ENCODE measurements around the gene ODF2. TPM values are rescaled to one million over a fixed set of nuclear protein-coding genes. Genes with fewer than 3 reads are reported as not detected.
A peak's percentile ranks its signal among the peaks of the same experiment; 100 is the strongest.
"Not testable (repeated sequence)": the region's sequence is repeated elsewhere in the genome, so short reads cannot be mapped to it uniquely, and the experiment has no call there.

ODF2 gene
- total RNA-seq, 1 donor from 2014 or later, result 15.7 TPM

DNA sequence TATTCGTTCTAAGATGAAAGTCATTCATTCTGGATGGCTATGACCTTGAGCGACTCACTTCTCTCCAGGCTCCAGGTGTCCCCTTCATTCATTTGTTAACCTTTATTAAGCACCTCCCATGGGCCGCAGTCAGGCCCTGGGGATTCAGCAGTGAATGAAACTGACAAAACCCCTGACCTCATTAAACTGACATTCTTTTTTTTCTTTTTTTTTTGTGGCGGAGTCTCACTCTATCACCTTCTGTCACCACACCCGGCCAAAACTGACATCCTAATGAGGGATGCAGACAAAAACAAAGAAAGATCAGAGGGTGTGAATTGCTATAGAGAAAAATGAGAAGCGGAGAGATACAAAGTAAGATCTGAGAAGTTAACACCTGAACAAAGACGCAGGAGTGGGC is 16.5 kb upstream of the ODF2 start:
- Histone ChIP-seq H3K27ac (ENCODE audit: low read depth, low read length) (no peak overlapping the region), H3K4me3 (ENCODE audit: low read length in 3 of 3) (no peak overlapping the region), H3K27me3 (ENCODE audit: control insufficient read depth in 3 of 3, insufficient read depth in 3 of 3, low read length in 3 of 3) (no peaks in the 10 kb centered on the region), H3K36me3 (ENCODE audit: control insufficient read depth in 3 of 3, insufficient read depth in 3 of 3, low read length in 3 of 3) (no peaks in the 10 kb centered on the region), H3K4me1 (ENCODE audit: control insufficient read depth in 3 of 3, insufficient read depth in 3 of 3, low read length in 3 of 3) (peaks cover 4 to 9% (median 8%) of the 10 kb centered on the region in 3 donors), H3K9me3 (ENCODE audit: control insufficient read depth in 3 of 3, low read length in 3 of 3) (no peaks in the 10 kb centered on the region), H3K9ac (ENCODE audit: low read depth in 1 of 3, low read length in 3 of 3) (no peak overlapping the region)

GRCh38 chr9:128442150-128442549 is 13.7 kb upstream of the ODF2 start:
- Histone ChIP-seq H3K27me3 (ENCODE audit: control insufficient read depth in 3 of 3, insufficient read depth in 3 of 3, low read length in 3 of 3) (no peaks in the 10 kb centered on the region), H3K4me3 (ENCODE audit: low read length in 3 of 3) (no peak overlapping the region), H3K36me3 (ENCODE audit: control insufficient read depth in 3 of 3, insufficient read depth in 3 of 3, low read length in 3 of 3) (no peaks in the 10 kb centered on the region), H3K9me3 (ENCODE audit: control insufficient read depth in 3 of 3, low read length in 3 of 3) (no peaks in the 10 kb centered on the region), H3K27ac (ENCODE audit: low read depth, low read length) (no peak overlapping the region), H3K4me1 (ENCODE audit: control insufficient read depth in 3 of 3, insufficient read depth in 3 of 3, low read length in 3 of 3) (peaks cover 4 to 9% (median 8%) of the 10 kb centered on the region in 3 donors), H3K9ac (ENCODE audit: low read depth in 1 of 3, low read length in 3 of 3) (no peak overlapping the region)

DNA sequence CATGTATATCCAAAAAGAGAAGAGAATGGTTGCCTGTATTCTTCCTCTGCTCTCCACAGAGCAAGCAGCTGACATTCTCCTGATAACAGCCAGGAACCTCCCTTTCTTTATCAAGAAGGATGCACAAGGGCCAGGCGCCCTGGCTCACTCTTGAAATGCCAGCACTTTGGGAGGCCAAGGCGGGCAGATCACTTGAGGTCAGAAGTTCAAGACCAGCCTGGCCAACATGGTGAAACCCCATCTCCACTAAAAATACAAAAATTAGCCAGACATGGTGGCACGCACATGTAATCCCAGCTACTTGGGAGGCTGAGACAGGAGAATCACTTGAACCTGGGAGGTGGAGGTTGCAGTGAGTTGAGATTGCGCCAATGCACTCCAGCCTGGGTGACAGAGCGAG is 9.3 kb upstream of the ODF2 start:
- H3K4me3 ChIP-seq (ENCODE audit: low read length in 3 of 3); H3K9ac ChIP-seq (ENCODE audit: low read depth in 1 of 3, low read length in 3 of 3); H3K36me3 ChIP-seq (ENCODE audit: control insufficient read depth in 3 of 3, insufficient read depth in 3 of 3, low read length in 3 of 3); H3K27ac ChIP-seq (ENCODE audit: low read depth, low read length); H3K27me3 ChIP-seq (ENCODE audit: control insufficient read depth in 3 of 3, insufficient read depth in 3 of 3, low read length in 3 of 3); H3K9me3 ChIP-seq (ENCODE audit: control insufficient read depth in 3 of 3, low read length in 3 of 3); H3K4me1 ChIP-seq (ENCODE audit: control insufficient read depth in 3 of 3, insufficient read depth in 3 of 3, low read length in 3 of 3): not testable (repeated sequence)

DNA sequence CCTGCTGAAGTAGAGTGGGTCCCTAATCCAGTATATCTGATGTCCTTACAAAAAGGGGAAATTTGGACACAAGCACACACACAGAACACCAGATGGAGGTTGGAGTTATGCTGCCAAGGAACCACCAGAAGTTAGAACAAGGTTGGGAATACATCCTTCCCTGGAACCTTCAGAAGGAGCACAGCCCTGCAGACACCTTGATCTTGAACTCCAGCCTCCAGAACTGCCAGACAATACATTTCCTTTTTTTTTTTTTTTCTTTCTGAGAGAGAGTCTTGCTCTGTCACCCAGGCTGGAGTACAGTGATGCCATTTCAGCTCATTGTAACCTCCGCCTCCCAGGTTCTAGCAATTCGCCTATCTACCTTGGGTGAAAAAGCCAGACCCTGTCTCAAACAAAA is 7.1 kb upstream of the ODF2 start:
- Histone ChIP-seq H3K36me3 (ENCODE audit: control insufficient read depth in 3 of 3, insufficient read depth in 3 of 3, low read length in 3 of 3) (no peaks in the 10 kb centered on the region), H3K4me3 (ENCODE audit: low read length in 3 of 3) (no peak overlapping the region), H3K27ac (ENCODE audit: low read depth, low read length) (no peak overlapping the region), H3K9me3 (ENCODE audit: control insufficient read depth in 3 of 3, low read length in 3 of 3) (no peaks in the 10 kb centered on the region), H3K27me3 (ENCODE audit: control insufficient read depth in 3 of 3, insufficient read depth in 3 of 3, low read length in 3 of 3) (no peaks in the 10 kb centered on the region), H3K4me1 (ENCODE audit: control insufficient read depth in 3 of 3, insufficient read depth in 3 of 3, low read length in 3 of 3) (no peaks in the 10 kb centered on the region), H3K9ac (ENCODE audit: low read depth in 1 of 3, low read length in 3 of 3) (no peak overlapping the region)

DNA sequence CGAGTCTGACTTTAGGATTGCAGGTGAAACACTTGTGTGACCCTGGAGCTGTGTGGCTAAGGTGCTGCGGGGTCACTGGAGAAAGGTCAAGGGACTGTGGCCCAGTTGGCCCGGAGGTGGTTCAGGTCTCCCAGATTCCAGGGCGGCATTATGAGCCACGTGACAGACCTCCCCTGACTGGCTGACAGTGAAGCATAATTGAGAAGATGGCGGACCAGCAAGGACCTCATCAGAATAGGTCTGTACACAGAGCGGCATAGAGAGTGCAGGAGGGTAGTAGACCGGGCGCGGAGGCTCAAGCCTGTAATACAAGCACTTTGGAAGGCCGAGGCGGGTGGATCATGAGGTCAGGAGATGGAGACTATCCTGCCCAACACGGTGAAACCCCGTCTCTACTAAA is 815 bp upstream of the ODF2 start:
- Histone ChIP-seq H3K27ac (ENCODE audit: low read depth, low read length) (no peak overlapping the region), H3K9me3 (ENCODE audit: control insufficient read depth in 3 of 3, low read length in 3 of 3) (no peaks in the 10 kb centered on the region), H3K9ac (ENCODE audit: low read depth in 1 of 3, low read length in 3 of 3) (no peak overlapping the region), H3K36me3 (ENCODE audit: control insufficient read depth in 3 of 3, insufficient read depth in 3 of 3, low read length in 3 of 3) (peaks cover under 1 to 2% (median 2%) of the 10 kb centered on the region in 3 donors), H3K27me3 (ENCODE audit: control insufficient read depth in 3 of 3, insufficient read depth in 3 of 3, low read length in 3 of 3) (peaks cover 0 to 7% (median 6%) of the 10 kb centered on the region in 3 donors), H3K4me3 (ENCODE audit: low read length in 3 of 3) (no peak overlapping the region), H3K4me1 (ENCODE audit: control insufficient read depth in 3 of 3, insufficient read depth in 3 of 3, low read length in 3 of 3) (peaks cover 7 to 11% (median 8%) of the 10 kb centered on the region in 3 donors)

GRCh38 chr9:128456613-128457061 is 831 bp downstream of the ODF2 start:
- Histone ChIP-seq H3K4me3 (ENCODE audit: low read length in 3 of 3) (peak overlapping the region; percentile 88 to 90 (median 89)), H3K27ac (ENCODE audit: low read depth, low read length) (peak overlapping the region; percentile 75), H3K9ac (ENCODE audit: low read depth in 1 of 3, low read length in 3 of 3) (peak overlapping the region; percentile 75 to 85 (median 79)), H3K27me3 (ENCODE audit: control insufficient read depth in 3 of 3, insufficient read depth in 3 of 3, low read length in 3 of 3) (peaks cover 0 to 7% (median 6%) of the 10 kb centered on the region in 3 donors), H3K9me3 (ENCODE audit: control insufficient read depth in 3 of 3, low read length in 3 of 3) (no peaks in the 10 kb centered on the region), H3K4me1 (ENCODE audit: control insufficient read depth in 3 of 3, insufficient read depth in 3 of 3, low read length in 3 of 3) (peaks cover 7 to 11% (median 8%) of the 10 kb centered on the region in 3 donors), H3K36me3 (ENCODE audit: control insufficient read depth in 3 of 3, insufficient read depth in 3 of 3, low read length in 3 of 3) (peaks cover 12 to 13% (median 13%) of the 10 kb centered on the region in 3 donors)

- peaks cover 0 to 7% (median 6%) of the 10 kb centered on the region in 3 donors for H3K27me3 ChIP-seq (ENCODE audit: control insufficient read depth in 3 of 3, insufficient read depth in 3 of 3, low read length in 3 of 3)
- H3K27ac ChIP-seq (ENCODE audit: low read depth, low read length), result no peak overlapping the region
- peak overlapping the region in 1 of 3 donors; percentile 0 for H3K9ac ChIP-seq (ENCODE audit: low read depth in 1 of 3, low read length in 3 of 3)
- H3K36me3 ChIP-seq (ENCODE audit: control insufficient read depth in 3 of 3, insufficient read depth in 3 of 3, low read length in 3 of 3), result peaks cover 12 to 13% (median 13%) of the 10 kb centered on the region in 3 donors
- H3K4me1 ChIP-seq (ENCODE audit: control insufficient read depth in 3 of 3, insufficient read depth in 3 of 3, low read length in 3 of 3), result peaks cover 7 to 11% (median 8%) of the 10 kb centered on the region in 3 donors
- H3K4me3 ChIP-seq (ENCODE audit: low read length in 3 of 3), result peak overlapping the region; percentile 35 to 90 (median 89)
- H3K9me3 ChIP-seq (ENCODE audit: control insufficient read depth in 3 of 3, low read length in 3 of 3), result no peaks in the 10 kb centered on the region
Observed at GRCh38 chr9:128457207-128457606, 1.4 kb downstream of the ODF2 start.

DNA sequence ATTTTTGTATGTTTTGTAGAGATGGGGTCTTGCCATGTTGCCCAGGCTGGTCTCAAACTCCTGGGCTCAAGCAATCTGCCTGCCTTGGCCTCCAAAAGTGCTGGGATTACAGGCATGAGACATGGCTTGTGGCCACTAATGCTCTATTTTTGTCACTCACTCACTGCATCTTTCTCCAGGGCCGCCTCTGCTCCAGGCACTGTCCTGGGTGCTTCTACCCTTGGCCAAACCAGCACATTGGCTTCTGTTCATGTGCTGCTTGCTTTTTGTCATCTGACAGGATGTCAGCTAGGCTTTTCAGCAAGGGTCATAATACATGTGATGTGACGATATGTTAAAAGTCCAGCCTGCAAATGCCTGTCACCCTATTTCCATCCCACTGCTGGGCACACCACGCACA is 3.2 kb downstream of the ODF2 start:
- H3K36me3 ChIP-seq (ENCODE audit: control insufficient read depth in 3 of 3, insufficient read depth in 3 of 3, low read length in 3 of 3), result peaks cover 12 to 13% (median 13%) of the 10 kb centered on the region in 3 donors
- no peak overlapping the region for H3K27ac ChIP-seq (ENCODE audit: low read depth, low read length)
- no peak overlapping the region for H3K4me3 ChIP-seq (ENCODE audit: low read length in 3 of 3)
- peaks cover 7 to 11% (median 8%) of the 10 kb centered on the region in 3 donors for H3K4me1 ChIP-seq (ENCODE audit: control insufficient read depth in 3 of 3, insufficient read depth in 3 of 3, low read length in 3 of 3)
- H3K27me3 ChIP-seq (ENCODE audit: control insufficient read depth in 3 of 3, insufficient read depth in 3 of 3, low read length in 3 of 3), result peaks cover 0 to 7% (median 6%) of the 10 kb centered on the region in 3 donors
- no peak overlapping the region for H3K9ac ChIP-seq (ENCODE audit: low read depth in 1 of 3, low read length in 3 of 3)
- no peaks in the 10 kb centered on the region for H3K9me3 ChIP-seq (ENCODE audit: control insufficient read depth in 3 of 3, low read length in 3 of 3)

DNA sequence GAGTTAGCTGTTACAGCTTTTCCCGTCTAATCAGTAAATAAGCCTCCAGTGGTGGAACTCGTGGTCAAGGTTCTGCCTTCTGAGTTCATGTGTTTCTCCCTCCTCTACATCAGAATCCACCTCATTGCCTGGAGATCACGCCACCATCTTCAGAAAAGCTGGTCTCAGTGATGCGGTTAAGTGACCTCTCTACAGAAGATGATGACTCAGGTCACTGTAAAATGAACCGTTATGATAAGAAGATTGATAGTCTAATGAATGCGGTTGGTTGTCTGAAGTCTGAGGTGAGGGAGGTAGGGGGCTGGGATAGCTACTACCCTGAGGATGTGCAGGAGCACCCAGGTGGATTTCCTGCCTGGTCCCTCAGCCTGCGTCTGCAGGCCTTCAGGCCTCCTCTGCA is 13.3 kb downstream of the ODF2 start:
- Histone ChIP-seq H3K9me3 (ENCODE audit: control insufficient read depth in 3 of 3, low read length in 3 of 3) (no peaks in the 10 kb centered on the region), H3K36me3 (ENCODE audit: control insufficient read depth in 3 of 3, insufficient read depth in 3 of 3, low read length in 3 of 3) (peaks cover 0 to 20% (median 2%) of the 10 kb centered on the region in 3 donors), H3K9ac (ENCODE audit: low read depth in 1 of 3, low read length in 3 of 3) (no peak overlapping the region), H3K4me1 (ENCODE audit: control insufficient read depth in 3 of 3, insufficient read depth in 3 of 3, low read length in 3 of 3) (no peaks in the 10 kb centered on the region), H3K4me3 (ENCODE audit: low read length in 3 of 3) (no peak overlapping the region), H3K27ac (ENCODE audit: low read depth, low read length) (no peak overlapping the region), H3K27me3 (ENCODE audit: control insufficient read depth in 3 of 3, insufficient read depth in 3 of 3, low read length in 3 of 3) (no peaks in the 10 kb centered on the region)

DNA sequence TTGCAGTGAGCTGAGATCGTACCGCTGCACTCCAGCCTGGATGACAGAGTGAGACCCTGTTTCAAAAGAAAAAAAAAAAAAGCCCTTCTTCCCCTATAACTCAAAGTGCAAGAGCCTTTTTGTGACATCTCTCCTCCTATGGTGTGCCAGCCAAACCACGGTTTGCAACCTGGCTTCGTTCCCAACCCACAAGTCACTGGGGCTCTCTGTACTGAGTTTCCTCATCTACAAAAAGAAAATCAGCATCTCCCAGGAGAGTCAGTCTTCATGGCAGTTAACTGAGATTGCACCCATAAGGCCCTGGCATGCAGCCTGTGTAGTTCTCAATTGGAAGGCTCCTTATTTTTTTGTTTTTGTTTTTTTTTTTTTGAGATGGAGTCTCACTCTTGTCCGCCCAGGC is 14.8 kb downstream of the ODF2 start:
- no peaks in the 10 kb centered on the region for H3K4me1 ChIP-seq (ENCODE audit: control insufficient read depth in 3 of 3, insufficient read depth in 3 of 3, low read length in 3 of 3)

More for the DNA sequence above, 14.8 kb downstream of the ODF2 start:
- Histone ChIP-seq H3K27me3 (ENCODE audit: control insufficient read depth in 3 of 3, insufficient read depth in 3 of 3, low read length in 3 of 3) (no peaks in the 10 kb centered on the region), H3K4me3 (ENCODE audit: low read length in 3 of 3) (no peak overlapping the region), H3K36me3 (ENCODE audit: control insufficient read depth in 3 of 3, insufficient read depth in 3 of 3, low read length in 3 of 3) (peaks cover 0 to 20% (median 2%) of the 10 kb centered on the region in 3 donors), H3K27ac (ENCODE audit: low read depth, low read length) (no peak overlapping the region), H3K9ac (ENCODE audit: low read depth in 1 of 3, low read length in 3 of 3) (no peak overlapping the region), H3K9me3 (ENCODE audit: control insufficient read depth in 3 of 3, low read length in 3 of 3) (no peaks in the 10 kb centered on the region)
